Natural killer cell (primary cell): ENCODE data around the gene HOXC9. TPM values are rescaled to one million over a fixed set of nuclear protein-coding genes. Genes with fewer than 3 reads are reported as not detected.

ENCODE experiments used
- ATAC-seq, 3 donors: fragments of 150-1000 bp in 2 of 3; fragments of 200-7000 bp in 1 of 3; cut with Tn5 transposase; 1 replicate in 1 of 3; 2 replicates in 2 of 3; pipeline ENCODE4 v1.10.0; 2021; ENCODE audit warnings: mild to moderate bottlenecking in 2 of 3, moderate library complexity in 2 of 3
- DNase-seq, 2 donors: peaks; one replicate each; pipeline versions ENCODE4 v3.0.0 to v3.0.0-alpha.2; 2013 to 2021; ENCODE audit warnings: mixed read lengths in 1 of 2
- H3K27ac ChIP-seq: one replicate; pipeline ENCODE4 v1.5.1; 2013; ENCODE audit warnings: mild to moderate bottlenecking, low read length
- H3K27me3 ChIP-seq: one replicate; pipeline ENCODE4 v1.6.1; 2013; ENCODE audit warnings: low read length; ENCODE audit not compliant: control insufficient read depth, insufficient read depth
- H3K36me3 ChIP-seq: one replicate; pipeline ENCODE4 v1.6.1; 2013; ENCODE audit warnings: low read length; ENCODE audit not compliant: control insufficient read depth, insufficient read depth
- H3K4me1 ChIP-seq: one replicate; pipeline ENCODE4 v1.6.1; 2013; ENCODE audit warnings: low read length; ENCODE audit not compliant: control insufficient read depth, insufficient read depth
- H3K4me3 ChIP-seq: one replicate; pipeline ENCODE4 v1.5.1; 2013; ENCODE audit warnings: low read length
- H3K9me3 ChIP-seq: one replicate; pipeline ENCODE4 v1.6.1; 2013; ENCODE audit warnings: low read length; ENCODE audit not compliant: control insufficient read depth, insufficient read depth
- H3K27ac Mint-ChIP-seq, 2 donors: one replicate each; pipeline ENCODE4 v1.8.0; 2022; ENCODE audit warnings: mild to moderate bottlenecking in 2 of 2, mixed read lengths in 2 of 2, moderate library complexity in 1 of 2
- H3K27me3 Mint-ChIP-seq, 2 donors: one replicate each; pipeline ENCODE4 v1.8.0; 2022; ENCODE audit warnings: low read depth in 2 of 2, mixed read lengths in 2 of 2
- H3K36me3 Mint-ChIP-seq: one replicate; pipeline ENCODE4 v1.8.0; 2022; ENCODE audit warnings: mixed read lengths
- H3K4me1 Mint-ChIP-seq, 2 donors: one replicate each; pipeline ENCODE4 v1.8.0; 2022; ENCODE audit warnings: mixed read lengths in 2 of 2
- H3K4me3 Mint-ChIP-seq: one replicate; pipeline ENCODE4 v1.8.0; 2022; ENCODE audit warnings: mild to moderate bottlenecking, moderate library complexity, mixed read lengths
- H3K9me3 Mint-ChIP-seq, 2 donors: one replicate each; pipeline ENCODE4 v1.8.0; 2022; ENCODE audit warnings: mixed read lengths in 2 of 2
- WGBS: methylation state at CpG from one replicate; pipeline ENCODE4 v1.1.7; 2013; ENCODE audit warnings: missing lambda C conversion rate; ENCODE audit not compliant: insufficient coverage; 5-methylcytosine and 5-hydroxymethylcytosine counted together
- intact Hi-C: fragments of 100-400 bp; cut with micrococcal nuclease; formaldehyde crosslinking; loops from one replicate; pipeline ENCODE4 v1.14.2; 2022
- total RNA-seq, 4 donors: library from RNA; stranded (reverse); fragments of 120-200 nt in 1 of 4; gene quantifications; one replicate each; pipeline versions ENCODE4 v1.2.3 to v1.2.4, GENCODE V29; 2013 to 2022
- TF ChIP-seq, protein P1 (sequence below): fragments of 200-600 bp; IDR thresholded peaks from one replicate; pipeline ENCODE4 v1.8.0; 2022; ENCODE audit warnings: antibody characterized with exemption

Gene HOXC9
- total RNA-seq, 3 donors from 2014 or later (not counting 1 experiment from before 2014, with no cell fraction given): not detected

DNA sequence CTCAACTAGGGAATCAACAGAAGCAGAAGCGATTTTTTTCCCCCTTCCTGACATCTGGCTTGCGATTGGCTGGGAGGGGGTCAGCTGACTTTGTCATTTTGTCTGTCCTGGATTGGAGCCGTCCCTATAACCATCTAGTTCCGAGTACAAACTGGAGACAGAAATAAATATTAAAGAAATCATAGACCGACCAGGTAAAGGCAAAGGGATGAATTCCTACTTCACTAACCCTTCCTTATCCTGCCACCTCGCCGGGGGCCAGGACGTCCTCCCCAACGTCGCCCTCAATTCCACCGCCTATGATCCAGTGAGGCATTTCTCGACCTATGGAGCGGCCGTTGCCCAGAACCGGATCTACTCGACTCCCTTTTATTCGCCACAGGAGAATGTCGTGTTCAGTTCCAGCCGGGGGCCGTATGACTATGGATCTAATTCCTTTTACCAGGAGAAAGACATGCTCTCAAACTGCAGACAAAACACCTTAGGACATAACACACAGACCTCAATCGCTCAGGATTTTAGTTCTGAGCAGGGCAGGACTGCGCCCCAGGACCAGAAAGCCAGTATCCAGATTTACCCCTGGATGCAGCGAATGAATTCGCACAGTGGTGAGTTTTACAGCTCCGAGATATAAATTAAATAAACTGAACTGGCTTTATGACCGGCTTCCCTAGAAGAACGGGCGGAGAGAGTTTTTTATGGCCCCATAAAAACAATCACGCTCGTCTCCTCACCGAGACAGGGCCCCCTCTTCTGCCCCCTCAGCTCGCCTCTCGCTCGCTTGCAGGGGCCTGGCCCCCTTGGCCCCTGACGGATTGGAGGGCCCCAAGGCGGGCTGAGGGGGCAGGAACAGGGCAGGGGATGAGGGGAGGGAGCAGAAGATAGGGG, 28.6 kb downstream of the HOXC9 start, which contains the start of gene HOXC6:
Gene HOXC6 (plus strand): TSS at position 127 of the 888 bp plus-strand sequence. CDS start 82 bp downstream, at position 209.
- WGBS: 8% methylated on average over 34 of the region's 36 CpGs
- Mint-ChIP-seq H3K4me3 (no peak within 1 kb of the TSS), H3K27me3 (peaks cover 78 to 93% of the 10 kb centered on the region in 2 donors), H3K27ac (no peak within 1 kb of the TSS), H3K4me1 (peaks cover 10 to 17% of the 10 kb centered on the region in 2 donors), H3K36me3 (no peaks in the 10 kb centered on the region), H3K9me3 (peaks cover 0 to 2% of the 10 kb centered on the region in 2 donors)
- H3K27ac ChIP-seq: no peak within 1 kb of the TSS
- intact Hi-C loops: no loop called here
- peaks cover 82% of the 10 kb centered on the region for H3K27me3 ChIP-seq
- H3K4me3 ChIP-seq: no peak within 1 kb of the TSS
- TF ChIP-seq, protein P1, sequence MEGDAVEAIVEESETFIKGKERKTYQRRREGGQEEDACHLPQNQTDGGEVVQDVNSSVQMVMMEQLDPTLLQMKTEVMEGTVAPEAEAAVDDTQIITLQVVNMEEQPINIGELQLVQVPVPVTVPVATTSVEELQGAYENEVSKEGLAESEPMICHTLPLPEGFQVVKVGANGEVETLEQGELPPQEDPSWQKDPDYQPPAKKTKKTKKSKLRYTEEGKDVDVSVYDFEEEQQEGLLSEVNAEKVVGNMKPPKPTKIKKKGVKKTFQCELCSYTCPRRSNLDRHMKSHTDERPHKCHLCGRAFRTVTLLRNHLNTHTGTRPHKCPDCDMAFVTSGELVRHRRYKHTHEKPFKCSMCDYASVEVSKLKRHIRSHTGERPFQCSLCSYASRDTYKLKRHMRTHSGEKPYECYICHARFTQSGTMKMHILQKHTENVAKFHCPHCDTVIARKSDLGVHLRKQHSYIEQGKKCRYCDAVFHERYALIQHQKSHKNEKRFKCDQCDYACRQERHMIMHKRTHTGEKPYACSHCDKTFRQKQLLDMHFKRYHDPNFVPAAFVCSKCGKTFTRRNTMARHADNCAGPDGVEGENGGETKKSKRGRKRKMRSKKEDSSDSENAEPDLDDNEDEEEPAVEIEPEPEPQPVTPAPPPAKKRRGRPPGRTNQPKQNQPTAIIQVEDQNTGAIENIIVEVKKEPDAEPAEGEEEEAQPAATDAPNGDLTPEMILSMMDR: no peak
- H3K36me3 ChIP-seq: no peaks in the 10 kb centered on the region
- H3K9me3 ChIP-seq: peaks cover 9% of the 10 kb centered on the region
- peaks cover 14% of the 10 kb centered on the region for H3K4me1 ChIP-seq
- no peak for ATAC-seq
- peak in 1 of 2 donors; percentile 25 for DNase-seq

DNA sequence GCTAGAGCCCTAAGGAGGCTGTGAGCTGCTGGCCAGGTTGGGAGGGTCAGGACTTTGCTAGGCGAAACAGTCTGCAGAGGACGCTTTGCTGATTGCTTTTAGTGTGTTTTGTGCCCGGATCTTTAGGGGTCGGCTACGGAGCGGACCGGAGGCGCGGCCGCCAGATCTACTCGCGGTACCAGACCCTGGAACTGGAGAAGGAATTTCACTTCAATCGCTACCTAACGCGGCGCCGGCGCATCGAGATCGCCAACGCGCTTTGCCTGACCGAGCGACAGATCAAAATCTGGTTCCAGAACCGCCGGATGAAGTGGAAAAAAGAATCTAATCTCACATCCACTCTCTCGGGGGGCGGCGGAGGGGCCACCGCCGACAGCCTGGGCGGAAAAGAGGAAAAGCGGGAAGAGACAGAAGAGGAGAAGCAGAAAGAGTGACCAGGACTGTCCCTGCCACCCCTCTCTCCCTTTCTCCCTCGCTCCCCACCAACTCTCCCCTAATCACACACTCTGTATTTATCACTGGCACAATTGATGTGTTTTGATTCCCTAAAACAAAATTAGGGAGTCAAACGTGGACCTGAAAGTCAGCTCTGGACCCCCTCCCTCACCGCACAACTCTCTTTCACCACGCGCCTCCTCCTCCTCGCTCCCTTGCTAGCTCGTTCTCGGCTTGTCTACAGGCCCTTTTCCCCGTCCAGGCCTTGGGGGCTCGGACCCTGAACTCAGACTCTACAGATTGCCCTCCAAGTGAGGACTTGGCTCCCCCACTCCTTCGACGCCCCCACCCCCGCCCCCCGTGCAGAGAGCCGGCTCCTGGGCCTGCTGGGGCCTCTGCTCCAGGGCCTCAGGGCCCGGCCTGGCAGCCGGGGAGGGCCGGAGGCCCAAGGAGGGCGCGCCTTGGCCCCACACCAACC, 29.8 kb downstream of the HOXC9 start:
- H3K36me3 ChIP-seq: no peaks in the 10 kb centered on the region
- H3K27ac ChIP-seq: no peak overlapping the region
- 22% methylated on average over 44 of the region's 53 CpGs for WGBS
- intact Hi-C loops: loop anchor here (5.0 to 10.0 kb wide), 2 partner anchors 32 to 55 kb away; no protein-coding TSS in a partner anchor
- TF ChIP-seq, protein P1: no peak
- H3K27me3 ChIP-seq: peaks cover 82% of the 10 kb centered on the region
- Mint-ChIP-seq H3K4me1 (peaks cover 19 to 27% of the 10 kb centered on the region in 2 donors), H3K27ac (no peak overlapping the region), H3K4me3 (no peak overlapping the region), H3K36me3 (no peaks in the 10 kb centered on the region), H3K9me3 (peaks cover 0 to 2% of the 10 kb centered on the region in 2 donors), H3K27me3 (peaks cover 77 to 93% of the 10 kb centered on the region in 2 donors)
- peaks cover 26% of the 10 kb centered on the region for H3K4me1 ChIP-seq
- ATAC-seq (no peak), DNase-seq (no peak)
- no peak overlapping the region for H3K4me3 ChIP-seq
- H3K9me3 ChIP-seq: peaks cover 9% of the 10 kb centered on the region

DNA sequence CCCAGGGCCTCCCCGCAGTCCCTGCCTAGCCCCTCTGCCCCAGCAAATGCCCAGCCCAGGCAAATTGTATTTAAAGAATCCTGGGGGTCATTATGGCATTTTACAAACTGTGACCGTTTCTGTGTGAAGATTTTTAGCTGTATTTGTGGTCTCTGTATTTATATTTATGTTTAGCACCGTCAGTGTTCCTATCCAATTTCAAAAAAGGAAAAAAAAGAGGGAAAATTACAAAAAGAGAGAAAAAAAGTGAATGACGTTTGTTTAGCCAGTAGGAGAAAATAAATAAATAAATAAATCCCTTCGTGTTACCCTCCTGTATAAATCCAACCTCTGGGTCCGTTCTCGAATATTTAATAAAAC, 30.5 kb downstream of the HOXC9 start:
- H3K9me3 Mint-ChIP-seq: peaks cover 0 to 2% of the 10 kb centered on the region in 2 donors
- peaks cover 79 to 93% of the 10 kb centered on the region in 2 donors for H3K27me3 Mint-ChIP-seq
- Histone ChIP-seq H3K4me1 (peaks cover 29% of the 10 kb centered on the region), H3K4me3 (no peak overlapping the region), H3K27me3 (peaks cover 86% of the 10 kb centered on the region), H3K9me3 (peaks cover 9% of the 10 kb centered on the region), H3K36me3 (no peaks in the 10 kb centered on the region), H3K27ac (no peak overlapping the region)
- no peak for ATAC-seq
- H3K4me3 Mint-ChIP-seq: peak overlapping the region; percentile 17
- H3K27ac Mint-ChIP-seq: no peak overlapping the region
- WGBS: 29% methylated on average over 1 of the region's 7 CpGs
- TF ChIP-seq, protein P1: no peak
- intact Hi-C loops: loop anchor here (5.0 to 10.0 kb wide), 2 partner anchors 33 to 54 kb away; no protein-coding TSS in a partner anchor
- no peaks in the 10 kb centered on the region for H3K36me3 Mint-ChIP-seq
- peaks cover 23 to 32% of the 10 kb centered on the region in 2 donors for H3K4me1 Mint-ChIP-seq
- DNase-seq: no peak
